Skin epidermis (tissue), 12 donors: ENCODE results near the gene GPX3.
A peak's percentile ranks its signal among the peaks of the same experiment; 100 is the strongest.

Experiments used
- H3K27ac ChIP-seq, 21 experiments: fragments of 200-600 bp; sonication (generic) in 11 of 21; one replicate each; pipeline ENCODE4 v1.5.0; 2020; ENCODE audit warnings: mild to moderate bottlenecking in 3 of 21, inconsistent platforms in 2 of 21, moderate library complexity in 2 of 21
- H3K4me3 ChIP-seq, 7 experiments: fragments of 200-600 bp; sonication (generic) in 2 of 7; one replicate each; pipeline ENCODE4 v1.5.0; 2020; ENCODE audit warnings: inconsistent platforms in 2 of 7, mild to moderate bottlenecking in 2 of 7, moderate library complexity in 1 of 7

The GPX3 gene

GRCh38 chr5:151008906-151009305 lies 11.5 kb upstream of the GPX3 start:
- Histone ChIP-seq H3K27ac (no peak overlapping the region), H3K4me3 (no peak overlapping the region)

- Histone ChIP-seq H3K4me3 (no peak overlapping the region), H3K27ac (no peak overlapping the region)
Observed at GRCh38 chr5:151012862-151013261, 7.5 kb upstream of the GPX3 start.

- Histone ChIP-seq H3K4me3 (no peak overlapping the region), H3K27ac (peak overlapping the region in 2 of 21 experiments; percentile 49 to 58)
Observed at GRCh38 chr5:151014680-151015343, 5.6 kb upstream of the GPX3 start.

- no peak overlapping the region for H3K4me3 ChIP-seq
- peak overlapping the region in 4 of 21 experiments; percentile 1 to 29 (median 12) for H3K27ac ChIP-seq
Observed at GRCh38 chr5:151015974-151016587, 4.3 kb upstream of the GPX3 start.

GRCh38 chr5:151016700-151017099 lies 3.7 kb upstream of the GPX3 start:
- H3K4me3 ChIP-seq, result no peak overlapping the region
- peak overlapping the region in 4 of 21 experiments; percentile 1 to 29 (median 12) for H3K27ac ChIP-seq

- no peak overlapping the region for H3K4me3 ChIP-seq
Observed at GRCh38 chr5:151017897-151018296, 2.5 kb upstream of the GPX3 start.

GRCh38 chr5:151018846-151019245 lies 1.5 kb upstream of the GPX3 start:
- H3K4me3 ChIP-seq, result no peak overlapping the region
- peak overlapping the region in 1 of 21 experiments; percentile 12 for H3K27ac ChIP-seq

More at GRCh38 chr5:151017897-151018296, 2.5 kb upstream of the GPX3 start:
- no peak overlapping the region for H3K27ac ChIP-seq

- Histone ChIP-seq H3K27ac (peak overlapping the region in 2 of 21 experiments; percentile 12 to 78), H3K4me3 (no peak overlapping the region)
Observed at GRCh38 chr5:151019331-151019730, 1.1 kb upstream of the GPX3 start.

- H3K4me3 ChIP-seq, result peak overlapping the region in 4 of 7 experiments; percentile 30 to 56 (median 40)
Observed at GRCh38 chr5:151021746-151022145, 1.4 kb downstream of the GPX3 start.

GRCh38 chr5:151022511-151023018 lies 2.2 kb downstream of the GPX3 start:
- Histone ChIP-seq H3K27ac (peak overlapping the region in 19 of 21 experiments; percentile 30 to 83 (median 63)), H3K4me3 (no peak overlapping the region)

More at GRCh38 chr5:151021746-151022145, 1.4 kb downstream of the GPX3 start:
- H3K27ac ChIP-seq, result peak overlapping the region in 14 of 21 experiments; percentile 15 to 80 (median 67)

- Histone ChIP-seq H3K27ac (peak overlapping the region in 20 of 21 experiments; percentile 7 to 83 (median 63)), H3K4me3 (no peak overlapping the region)
Observed at GRCh38 chr5:151023047-151023615, 2.7 kb downstream of the GPX3 start.

GRCh38 chr5:151023651-151024050 lies 3.3 kb downstream of the GPX3 start:
- H3K27ac ChIP-seq, result peak overlapping the region in 19 of 21 experiments; percentile 7 to 83 (median 63)
- H3K4me3 ChIP-seq, result no peak overlapping the region

- H3K4me3 ChIP-seq, result no peak overlapping the region
- peak overlapping the region in 16 of 21 experiments; percentile 1 to 83 (median 56) for H3K27ac ChIP-seq
Observed at GRCh38 chr5:151024440-151025249, 4.3 kb downstream of the GPX3 start.

- Histone ChIP-seq H3K4me3 (no peak overlapping the region), H3K27ac (peak overlapping the region in 6 of 21 experiments; percentile 1 to 78 (median 32))
Observed at GRCh38 chr5:151025250-151025606, 4.8 kb downstream of the GPX3 start.

- Histone ChIP-seq H3K4me3 (no peak overlapping the region), H3K27ac (peak overlapping the region in 6 of 21 experiments; percentile 3 to 78 (median 16))
Observed at GRCh38 chr5:151026088-151026487, 5.7 kb downstream of the GPX3 start.

- Histone ChIP-seq H3K27ac (peak overlapping the region in 6 of 21 experiments; percentile 2 to 78 (median 26)), H3K4me3 (no peak overlapping the region)
Observed at GRCh38 chr5:151026679-151027078, 6.3 kb downstream of the GPX3 start.

GRCh38 chr5:151027961-151028479 lies 7.6 kb downstream of the GPX3 start:
- Histone ChIP-seq H3K4me3 (no peak overlapping the region), H3K27ac (peak overlapping the region in 1 of 21 experiments; percentile 12)

- Histone ChIP-seq H3K4me3 (no peak overlapping the region), H3K27ac (peak overlapping the region in 2 of 21 experiments; percentile 14 to 60)
Observed at GRCh38 chr5:151028717-151029116, 8.3 kb downstream of the GPX3 start.
